ENCODE data around the gene GSTM5.

GSTM5 gene

GRCh38 chr1:109761227-109762038 lies 49.4 kb downstream of the GSTM5 start:
- Histone ChIP-seq H3K27ac (no peak overlapping the region), H3K4me3 (no peak overlapping the region), H3K36me3 (no peaks in the 10 kb centered on the region), H3K27me3 (no peaks in the 10 kb centered on the region), H3K4me1 (peaks cover 0 to 3% (median 0%) of the 10 kb centered on the region in 4 donors), H3K9me3 (no peaks in the 10 kb centered on the region)
- intact Hi-C loops (cut with DNase I; ENCODE audit: low total_unique reads), result no loop called here
- DNase-seq, result peak in 1 of 2 donors; percentile 57
- TF ChIP-seq CTCF (IDR thresholded peaks at IDR 0.05), result no peak

GRCh38 chr1:109762039-109762585 lies 50.1 kb downstream of the GSTM5 start:
- Histone ChIP-seq H3K4me3 (no peak overlapping the region), H3K27me3 (no peaks in the 10 kb centered on the region), H3K9me3 (no peaks in the 10 kb centered on the region), H3K36me3 (no peaks in the 10 kb centered on the region), H3K4me1 (peaks cover 0 to 9% (median 0%) of the 10 kb centered on the region in 4 donors), H3K27ac (no peak overlapping the region)
- intact Hi-C loops (cut with DNase I; ENCODE audit: low total_unique reads), result no loop called here
- no peak for TF ChIP-seq CTCF (IDR thresholded peaks at IDR 0.05)
- peak in 1 of 2 donors; percentile 50 for DNase-seq

GRCh38 chr1:109762821-109763645 lies 51.0 kb downstream of the GSTM5 start:
- peaks cover 0 to 15% (median 2%) of the 10 kb centered on the region in 4 donors for H3K4me1 ChIP-seq

GRCh38 chr1:109763646-109764415 lies 51.8 kb downstream of the GSTM5 start, which contains the start of gene EPS8L3:
TSS of gene EPS8L3 (minus strand) at chr1:109763923. CDS start at chr1:109761749, 2,174 bp downstream.
- Histone ChIP-seq H3K27me3 (no peaks in the 10 kb centered on the region), H3K27ac (no peak within 1 kb of the TSS), H3K36me3 (no peaks in the 10 kb centered on the region), H3K4me1 (peaks cover 0 to 15% (median 2%) of the 10 kb centered on the region in 4 donors), H3K9me3 (no peaks in the 10 kb centered on the region), H3K4me3 (no peak within 1 kb of the TSS)
- peak in 1 of 2 donors; percentile 61 for DNase-seq
- TF ChIP-seq CTCF (IDR thresholded peaks at IDR 0.05), result no peak
- intact Hi-C loops (cut with DNase I; ENCODE audit: low total_unique reads), result no loop called here

More at GRCh38 chr1:109762821-109763645, 51.0 kb downstream of the GSTM5 start:
- no peak for TF ChIP-seq CTCF (IDR thresholded peaks at IDR 0.05)
- no peaks in the 10 kb centered on the region for H3K36me3 ChIP-seq
- intact Hi-C loops (cut with DNase I; ENCODE audit: low total_unique reads), result no loop called here
- H3K27ac ChIP-seq, result no peak overlapping the region
- no peak overlapping the region for H3K4me3 ChIP-seq
- no peaks in the 10 kb centered on the region for H3K9me3 ChIP-seq
- H3K27me3 ChIP-seq, result no peaks in the 10 kb centered on the region
- DNase-seq, result peak in 1 of 2 donors; percentile 59

All from tibial artery (tissue), 4 donors.